ENCODE results near the gene CNTN5.

The CNTN5 gene

GRCh38 chr11:100141201-100141600 is 1120.5 kb downstream of the CNTN5 start:
- no peaks in the 10 kb centered on the region for H3K4me1 ChIP-seq (ENCODE audit: control insufficient read depth, insufficient read depth, low read length)
- no peak overlapping the region for H3K9ac ChIP-seq (ENCODE audit: low read depth, low read length)
- H3K9me3 ChIP-seq (ENCODE audit: control insufficient read depth, insufficient read depth, low read length), result no peaks in the 10 kb centered on the region
- no peak overlapping the region for H3K4me3 ChIP-seq (ENCODE audit: low read depth, low read length)
- H3K36me3 ChIP-seq (ENCODE audit: control insufficient read depth, insufficient read depth, low read length), result no peaks in the 10 kb centered on the region
- no peaks in the 10 kb centered on the region for H3K27me3 ChIP-seq (ENCODE audit: control insufficient read depth, insufficient read depth, low read length)

DNA sequence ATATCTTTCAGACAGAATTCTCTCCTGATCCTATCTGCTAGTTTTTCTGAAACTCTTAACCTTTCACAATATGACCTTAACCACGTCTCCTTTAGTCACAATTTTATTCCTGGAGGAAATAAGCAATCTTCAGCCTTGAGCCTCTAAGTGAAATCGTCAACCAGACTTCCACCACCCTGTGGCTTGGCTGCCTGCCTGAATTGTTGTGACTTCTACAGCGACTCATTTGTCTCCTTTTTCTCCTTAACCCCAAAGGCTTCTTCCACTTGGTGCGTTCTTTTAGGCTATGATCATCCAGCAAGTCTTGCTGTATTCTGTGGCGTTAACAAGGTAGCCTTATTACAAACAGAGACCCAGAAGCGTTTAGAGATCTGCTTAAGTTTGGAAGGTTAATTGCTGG is 1131.2 kb downstream of the CNTN5 start:
- H3K4me3 ChIP-seq (ENCODE audit: low read depth, low read length), result no peak overlapping the region
- H3K9ac ChIP-seq (ENCODE audit: low read depth, low read length), result no peak overlapping the region
- H3K27me3 ChIP-seq (ENCODE audit: control insufficient read depth, insufficient read depth, low read length), result no peaks in the 10 kb centered on the region
- H3K9me3 ChIP-seq (ENCODE audit: control insufficient read depth, insufficient read depth, low read length), result no peaks in the 10 kb centered on the region
- H3K4me1 ChIP-seq (ENCODE audit: control insufficient read depth, insufficient read depth, low read length), result peaks cover 3% of the 10 kb centered on the region
- H3K36me3 ChIP-seq (ENCODE audit: control insufficient read depth, insufficient read depth, low read length), result no peaks in the 10 kb centered on the region

DNA sequence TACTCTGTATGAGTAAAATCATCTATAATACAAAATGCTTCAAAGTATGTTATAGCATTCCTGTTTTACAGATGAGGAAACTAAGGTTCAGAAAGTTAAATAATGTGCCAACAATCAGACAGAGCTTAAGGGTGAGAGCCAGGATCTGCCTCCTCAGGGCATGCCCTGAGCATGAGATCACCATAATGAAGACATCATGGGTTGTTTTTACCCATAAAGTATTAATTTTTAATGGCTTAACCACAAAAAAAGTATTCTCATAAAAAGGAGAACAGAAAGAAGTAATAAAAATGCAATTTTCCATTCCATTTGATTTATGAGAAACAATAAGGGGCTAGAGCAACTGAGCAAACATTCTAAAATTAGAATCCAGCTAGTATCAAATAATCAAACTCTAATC is 1132.0 kb downstream of the CNTN5 start:
- Histone ChIP-seq H3K9ac (ENCODE audit: low read depth, low read length) (no peak overlapping the region), H3K4me3 (ENCODE audit: low read depth, low read length) (no peak overlapping the region), H3K9me3 (ENCODE audit: control insufficient read depth, insufficient read depth, low read length) (no peaks in the 10 kb centered on the region), H3K36me3 (ENCODE audit: control insufficient read depth, insufficient read depth, low read length) (no peaks in the 10 kb centered on the region), H3K4me1 (ENCODE audit: control insufficient read depth, insufficient read depth, low read length) (peaks cover 3% of the 10 kb centered on the region), H3K27me3 (ENCODE audit: control insufficient read depth, insufficient read depth, low read length) (no peaks in the 10 kb centered on the region)

DNA sequence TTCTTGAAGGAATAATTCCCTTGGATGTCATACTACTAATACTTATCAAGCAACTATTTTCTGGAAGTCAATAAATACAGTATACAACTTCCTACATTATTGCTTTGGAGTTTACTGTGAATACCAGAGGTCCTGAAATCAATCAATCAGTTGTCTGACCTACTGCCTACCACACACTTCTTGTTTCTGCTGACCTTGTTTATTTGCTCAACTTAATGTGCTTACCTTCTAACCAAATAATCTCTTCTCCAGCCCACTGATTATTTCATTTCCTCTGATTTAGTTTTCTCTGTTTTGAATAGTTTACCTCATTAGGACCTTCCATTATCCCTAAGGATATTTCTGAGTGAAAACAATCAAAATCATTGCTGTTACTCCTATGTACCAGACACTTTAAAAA is 1142.7 kb downstream of the CNTN5 start:
- Histone ChIP-seq H3K9ac (ENCODE audit: low read depth, low read length) (no peak overlapping the region), H3K4me3 (ENCODE audit: low read depth, low read length) (no peak overlapping the region), H3K27me3 (ENCODE audit: control insufficient read depth, insufficient read depth, low read length) (no peaks in the 10 kb centered on the region), H3K36me3 (ENCODE audit: control insufficient read depth, insufficient read depth, low read length) (no peaks in the 10 kb centered on the region), H3K9me3 (ENCODE audit: control insufficient read depth, insufficient read depth, low read length) (no peaks in the 10 kb centered on the region), H3K4me1 (ENCODE audit: control insufficient read depth, insufficient read depth, low read length) (no peaks in the 10 kb centered on the region)

DNA sequence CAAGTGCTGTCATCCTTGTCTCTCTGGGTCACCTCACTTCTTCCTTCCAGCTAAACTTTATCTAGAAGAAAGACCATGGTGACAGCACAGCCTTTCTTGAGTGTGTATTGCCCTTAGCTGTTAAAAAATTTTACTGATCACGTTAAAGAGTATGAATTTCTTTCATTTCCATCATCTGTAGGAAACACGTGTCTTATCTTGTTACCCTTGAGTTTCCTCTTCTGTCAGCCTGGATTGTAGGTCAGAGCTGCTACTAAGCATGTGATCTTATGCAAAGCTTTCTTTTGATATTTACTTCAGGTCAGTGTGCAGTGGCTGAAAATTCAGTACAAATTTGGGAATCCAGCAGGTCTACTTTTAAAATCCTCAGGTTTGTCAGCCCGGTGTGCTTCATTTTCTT is 1154.1 kb downstream of the CNTN5 start:
- Histone ChIP-seq H3K4me3 (ENCODE audit: low read depth, low read length) (no peak overlapping the region), H3K9me3 (ENCODE audit: control insufficient read depth, insufficient read depth, low read length) (no peaks in the 10 kb centered on the region), H3K9ac (ENCODE audit: low read depth, low read length) (no peak overlapping the region), H3K27me3 (ENCODE audit: control insufficient read depth, insufficient read depth, low read length) (no peaks in the 10 kb centered on the region), H3K36me3 (ENCODE audit: control insufficient read depth, insufficient read depth, low read length) (no peaks in the 10 kb centered on the region), H3K4me1 (ENCODE audit: control insufficient read depth, insufficient read depth, low read length) (no peaks in the 10 kb centered on the region)

- H3K9me3 ChIP-seq (ENCODE audit: control insufficient read depth, insufficient read depth, low read length), result no peaks in the 10 kb centered on the region
- H3K9ac ChIP-seq (ENCODE audit: low read depth, low read length), result no peak overlapping the region
- H3K4me3 ChIP-seq (ENCODE audit: low read depth, low read length), result no peak overlapping the region
- no peaks in the 10 kb centered on the region for H3K4me1 ChIP-seq (ENCODE audit: control insufficient read depth, insufficient read depth, low read length)
- H3K36me3 ChIP-seq (ENCODE audit: control insufficient read depth, insufficient read depth, low read length), result no peaks in the 10 kb centered on the region
- H3K27me3 ChIP-seq (ENCODE audit: control insufficient read depth, insufficient read depth, low read length), result no peaks in the 10 kb centered on the region
Observed at GRCh38 chr11:100176456-100176855, 1155.7 kb downstream of the CNTN5 start.

DNA sequence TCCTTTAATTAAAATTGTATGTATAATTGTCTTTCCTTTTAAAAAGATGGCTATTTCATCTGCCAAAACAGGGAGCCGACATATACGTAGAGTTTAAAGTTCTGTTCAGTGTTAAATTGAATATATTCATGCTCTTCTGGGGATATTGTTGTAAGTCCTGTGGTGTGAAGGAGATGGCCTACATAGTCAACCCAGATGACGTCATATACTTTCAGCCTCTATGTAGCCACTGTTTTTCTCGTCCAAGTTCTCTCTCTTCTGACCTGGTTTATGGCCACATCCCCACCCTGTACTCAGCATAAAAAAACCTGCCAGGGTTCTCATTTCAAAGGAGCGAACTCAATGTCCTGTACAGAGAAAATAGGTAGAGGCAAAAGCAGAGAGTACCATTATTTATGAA is 1156.9 kb downstream of the CNTN5 start:
- H3K4me3 ChIP-seq (ENCODE audit: low read depth, low read length), result no peak overlapping the region
- no peaks in the 10 kb centered on the region for H3K4me1 ChIP-seq (ENCODE audit: control insufficient read depth, insufficient read depth, low read length)
- H3K9me3 ChIP-seq (ENCODE audit: control insufficient read depth, insufficient read depth, low read length), result no peaks in the 10 kb centered on the region
- no peaks in the 10 kb centered on the region for H3K27me3 ChIP-seq (ENCODE audit: control insufficient read depth, insufficient read depth, low read length)
- H3K9ac ChIP-seq (ENCODE audit: low read depth, low read length), result no peak overlapping the region
- H3K36me3 ChIP-seq (ENCODE audit: control insufficient read depth, insufficient read depth, low read length), result no peaks in the 10 kb centered on the region

GRCh38 chr11:100182350-100182749 is 1161.6 kb downstream of the CNTN5 start:
- Histone ChIP-seq H3K27me3 (ENCODE audit: control insufficient read depth, insufficient read depth, low read length) (no peaks in the 10 kb centered on the region), H3K4me3 (ENCODE audit: low read depth, low read length) (no peak overlapping the region), H3K9me3 (ENCODE audit: control insufficient read depth, insufficient read depth, low read length) (no peaks in the 10 kb centered on the region), H3K4me1 (ENCODE audit: control insufficient read depth, insufficient read depth, low read length) (no peaks in the 10 kb centered on the region), H3K9ac (ENCODE audit: low read depth, low read length) (no peak overlapping the region), H3K36me3 (ENCODE audit: control insufficient read depth, insufficient read depth, low read length) (no peaks in the 10 kb centered on the region)

- Histone ChIP-seq H3K9ac (ENCODE audit: low read depth, low read length) (no peak overlapping the region), H3K9me3 (ENCODE audit: control insufficient read depth, insufficient read depth, low read length) (no peaks in the 10 kb centered on the region), H3K36me3 (ENCODE audit: control insufficient read depth, insufficient read depth, low read length) (no peaks in the 10 kb centered on the region), H3K4me1 (ENCODE audit: control insufficient read depth, insufficient read depth, low read length) (no peaks in the 10 kb centered on the region), H3K27me3 (ENCODE audit: control insufficient read depth, insufficient read depth, low read length) (no peaks in the 10 kb centered on the region), H3K4me3 (ENCODE audit: low read depth, low read length) (no peak overlapping the region)
Observed at GRCh38 chr11:100182927-100183326, 1162.2 kb downstream of the CNTN5 start.

GRCh38 chr11:100185588-100185987 is 1164.8 kb downstream of the CNTN5 start:
- Histone ChIP-seq H3K4me1 (ENCODE audit: control insufficient read depth, insufficient read depth, low read length) (no peaks in the 10 kb centered on the region), H3K9me3 (ENCODE audit: control insufficient read depth, insufficient read depth, low read length) (no peaks in the 10 kb centered on the region), H3K27me3 (ENCODE audit: control insufficient read depth, insufficient read depth, low read length) (no peaks in the 10 kb centered on the region), H3K4me3 (ENCODE audit: low read depth, low read length) (no peak overlapping the region), H3K9ac (ENCODE audit: low read depth, low read length) (no peak overlapping the region), H3K36me3 (ENCODE audit: control insufficient read depth, insufficient read depth, low read length) (no peaks in the 10 kb centered on the region)

DNA sequence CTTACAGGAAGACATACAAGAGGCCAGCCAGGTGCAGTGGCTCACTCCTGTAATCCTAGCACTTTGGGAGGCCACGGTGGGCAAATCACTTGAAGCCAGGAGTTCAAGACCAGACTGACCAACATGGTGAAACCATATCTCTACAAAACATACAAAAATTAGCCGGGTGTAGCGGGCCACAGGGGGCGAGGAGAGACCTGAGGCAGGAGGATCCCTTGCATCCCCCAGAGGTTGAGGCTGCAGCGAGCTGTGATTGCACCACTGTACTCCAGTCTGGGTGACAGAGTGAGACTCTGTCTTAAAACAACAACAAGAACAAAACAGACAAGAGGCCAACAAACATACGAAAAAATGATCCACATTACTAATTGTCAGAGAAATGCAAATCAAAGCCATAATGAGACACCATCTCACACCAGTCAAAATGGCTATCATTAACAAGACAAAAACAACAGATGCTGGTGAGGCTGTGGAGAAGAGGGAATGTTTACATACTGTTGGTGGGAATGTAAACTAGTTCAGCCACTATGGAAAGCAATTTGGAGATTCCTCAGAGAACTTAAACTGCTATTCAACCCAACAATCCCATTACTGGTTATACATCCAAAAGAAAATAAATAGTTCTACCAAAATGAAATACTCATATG is 1167.5 kb downstream of the CNTN5 start:
- Histone ChIP-seq H3K9ac (ENCODE audit: low read depth, low read length) (no peak overlapping the region), H3K9me3 (ENCODE audit: control insufficient read depth, insufficient read depth, low read length) (no peaks in the 10 kb centered on the region), H3K4me1 (ENCODE audit: control insufficient read depth, insufficient read depth, low read length) (no peaks in the 10 kb centered on the region), H3K27me3 (ENCODE audit: control insufficient read depth, insufficient read depth, low read length) (no peaks in the 10 kb centered on the region), H3K4me3 (ENCODE audit: low read depth, low read length) (no peak overlapping the region), H3K36me3 (ENCODE audit: control insufficient read depth, insufficient read depth, low read length) (no peaks in the 10 kb centered on the region)

DNA sequence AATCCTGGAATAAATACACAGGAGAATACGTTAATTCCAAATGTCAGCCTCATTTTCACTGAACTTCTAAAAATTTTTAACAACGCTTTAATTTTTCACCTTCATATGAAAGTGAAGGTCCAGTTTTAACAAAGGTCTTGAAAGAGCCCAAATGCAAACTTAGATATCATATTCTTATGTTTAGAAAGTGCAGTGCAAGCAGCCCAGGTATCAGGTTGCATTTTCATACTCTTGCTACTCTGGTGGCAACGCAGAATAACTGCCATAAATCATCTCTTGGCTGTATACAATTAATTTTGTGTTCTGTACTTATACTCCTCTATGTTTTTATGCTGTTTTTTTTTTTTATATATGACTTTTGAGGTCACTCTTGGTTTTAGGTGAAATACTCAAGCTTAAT is 1169.6 kb downstream of the CNTN5 start:
- Histone ChIP-seq H3K4me1 (ENCODE audit: control insufficient read depth, insufficient read depth, low read length) (no peaks in the 10 kb centered on the region), H3K9ac (ENCODE audit: low read depth, low read length) (no peak overlapping the region), H3K4me3 (ENCODE audit: low read depth, low read length) (no peak overlapping the region), H3K9me3 (ENCODE audit: control insufficient read depth, insufficient read depth, low read length) (no peaks in the 10 kb centered on the region), H3K27me3 (ENCODE audit: control insufficient read depth, insufficient read depth, low read length) (no peaks in the 10 kb centered on the region), H3K36me3 (ENCODE audit: control insufficient read depth, insufficient read depth, low read length) (no peaks in the 10 kb centered on the region)
